MCF 10A (cell line): ENCODE data around the gene LCOR. TPM values are rescaled to one million over a fixed set of nuclear protein-coding genes. Genes with fewer than 3 reads are reported as not detected.
"Not testable (repeated sequence)": the region's sequence is repeated elsewhere in the genome, so short reads cannot be mapped to it uniquely, and the experiment has no call there.

Experiments used
- BruUV-seq: library from RNA; stranded (reverse); fragments of 400-500 nt; replicated peaks from 2 replicates; lab custom pipeline; 2021; lab: Mats Ljungman, UMichigan
- CTCF ChIA-PET: fragments of 300-600 bp; sonication (Branson Sonifier 250); formaldehyde crosslinking; extraction: SDS; loops from one replicate; lab custom pipeline; 2021; ENCODE audit warnings: antibody characterized with exemption, inconsistent platforms; lab: Yijun Ruan, JAX
- POLR2A ChIA-PET: fragments of 300-600, 350-650 bp; sonication (Branson Sonifier 250); formaldehyde crosslinking; extraction: SDS; loops from one replicate; lab custom pipeline; 2020; ENCODE audit warnings: antibody characterized with exemption, inconsistent platforms; lab: Yijun Ruan, JAX
- DNase-seq: peaks from one replicate; pipeline ENCODE4 v3.0.0-alpha.2; 2018; ENCODE audit not compliant: unreplicated experiment
- H3K27ac Mint-ChIP-seq: one replicate; pipeline ENCODE4 v1.8.0; 2022; ENCODE audit warnings: mild to moderate bottlenecking, low read depth, mixed read lengths; ENCODE audit not compliant: unreplicated experiment
- H3K27me3 Mint-ChIP-seq: one replicate; pipeline ENCODE4 v1.8.0; 2022; ENCODE audit warnings: mixed read lengths; ENCODE audit not compliant: insufficient read depth, unreplicated experiment
- H3K36me3 Mint-ChIP-seq: one replicate; pipeline ENCODE4 v1.8.0; 2022; ENCODE audit warnings: mild to moderate bottlenecking, moderate library complexity, mixed read lengths; ENCODE audit not compliant: insufficient read depth, unreplicated experiment
- H3K4me1 Mint-ChIP-seq: one replicate; pipeline ENCODE4 v1.8.0; 2022; ENCODE audit warnings: mixed read lengths; ENCODE audit not compliant: insufficient read depth, unreplicated experiment
- H3K4me3 Mint-ChIP-seq: one replicate; pipeline ENCODE4 v1.8.0; 2022; ENCODE audit warnings: mild to moderate bottlenecking, moderate library complexity, mixed read lengths; ENCODE audit not compliant: unreplicated experiment
- H3K9me3 Mint-ChIP-seq: one replicate; pipeline ENCODE4 v1.8.0; 2022; ENCODE audit warnings: mixed read lengths; ENCODE audit not compliant: unreplicated experiment
- CTCF ChIP-seq: fragments of 200-600 bp; IDR thresholded peaks from one replicate; pipeline ENCODE4 v1.8.0; 2022; ENCODE audit warnings: antibody characterized with exemption, mild to moderate bottlenecking; ENCODE audit not compliant: unreplicated experiment
- intact Hi-C: fragments of 100-400 bp; cut with micrococcal nuclease; formaldehyde crosslinking; loops from 2 replicates; pipeline ENCODE4 v1.14.1; 2022
- total RNA-seq: library from RNA; stranded (reverse); gene quantifications from 2 replicates; pipeline ENCODE4 v1.2.3, GENCODE V29; 2022

LCOR gene
- total RNA-seq, 1 experiment from 2014 or later = 40.4 TPM

DNA sequence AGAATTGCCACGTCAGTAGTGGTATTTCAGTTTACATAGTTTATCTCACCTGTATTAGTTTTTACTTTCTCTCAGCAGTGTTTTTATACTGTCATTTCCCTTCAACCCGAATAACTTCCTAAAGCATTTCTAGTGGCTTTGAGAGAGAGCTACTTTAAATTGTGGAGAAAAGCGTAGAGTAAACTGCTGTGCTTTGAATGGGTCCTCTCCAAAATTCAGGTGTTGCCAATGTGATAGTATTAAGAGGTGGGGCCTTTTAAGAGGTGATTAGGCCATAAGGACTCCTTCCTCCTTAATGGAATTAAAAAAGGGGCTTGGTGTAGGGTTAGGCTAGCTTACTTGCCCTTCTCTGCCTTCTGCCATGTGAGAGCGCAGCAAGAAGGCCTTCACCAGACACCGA lies 98.4 kb downstream of the LCOR start:
- no peak for TF ChIP-seq CTCF
- POLR2A ChIA-PET = interaction anchor here (0.7 kb wide), 1 partner anchor 8 kb away, joined by 5 read pairs; no protein-coding TSS in a partner anchor
- Mint-ChIP-seq H3K4me1 (no peaks in the 10 kb centered on the region), H3K27me3 (no peaks in the 10 kb centered on the region), H3K36me3 (peaks cover 5% of the 10 kb centered on the region), H3K4me3 (no peak overlapping the region), H3K27ac (no peak overlapping the region), H3K9me3 (no peaks in the 10 kb centered on the region)
- no peak for DNase-seq
- intact Hi-C loops = no loop called here
- no TSS peak for BruUV-seq
- CTCF ChIA-PET = interaction anchor here (0.6 to 1.5 kb wide), 3 partner anchors 19 to 106 kb away, joined by 4 read pairs; no protein-coding TSS in a partner anchor

GRCh38 chr10:96935148-96935547 lies 103.0 kb downstream of the LCOR start:
- H3K4me3 Mint-ChIP-seq = no peak overlapping the region
- peaks cover 14% of the 10 kb centered on the region for H3K36me3 Mint-ChIP-seq
- H3K27ac Mint-ChIP-seq = no peak overlapping the region
- no peaks in the 10 kb centered on the region for H3K27me3 Mint-ChIP-seq
- POLR2A ChIA-PET = interaction anchor here (0.6 kb wide), 1 partner anchor 397 kb away, joined by 4 read pairs; no protein-coding TSS in a partner anchor
- no peak for DNase-seq
- no peaks in the 10 kb centered on the region for H3K9me3 Mint-ChIP-seq
- peaks cover 5% of the 10 kb centered on the region for H3K4me1 Mint-ChIP-seq
- no TSS peak for BruUV-seq
- intact Hi-C loops = no loop called here
- no peak for TF ChIP-seq CTCF
- CTCF ChIA-PET = interaction anchor here (0.6 to 1.0 kb wide), 2 partner anchors 25 to 102 kb away, joined by 3 to 4 read pairs; no protein-coding TSS in a partner anchor

- ChIA-PET POLR2A (no interaction called here), CTCF (no interaction called here)
- H3K36me3 Mint-ChIP-seq = peaks cover 14% of the 10 kb centered on the region
- peak overlapping the region; percentile 66 for H3K27ac Mint-ChIP-seq
- no peaks in the 10 kb centered on the region for H3K27me3 Mint-ChIP-seq
- TF ChIP-seq CTCF = no peak
- BruUV-seq = no TSS peak
- H3K4me1 Mint-ChIP-seq = peaks cover 5% of the 10 kb centered on the region
- H3K4me3 Mint-ChIP-seq = no peak overlapping the region
- intact Hi-C loops = no loop called here
- no peak for DNase-seq
- H3K9me3 Mint-ChIP-seq = no peaks in the 10 kb centered on the region
Measured at GRCh38 chr10:96935810-96936209, 103.7 kb downstream of the LCOR start.

DNA sequence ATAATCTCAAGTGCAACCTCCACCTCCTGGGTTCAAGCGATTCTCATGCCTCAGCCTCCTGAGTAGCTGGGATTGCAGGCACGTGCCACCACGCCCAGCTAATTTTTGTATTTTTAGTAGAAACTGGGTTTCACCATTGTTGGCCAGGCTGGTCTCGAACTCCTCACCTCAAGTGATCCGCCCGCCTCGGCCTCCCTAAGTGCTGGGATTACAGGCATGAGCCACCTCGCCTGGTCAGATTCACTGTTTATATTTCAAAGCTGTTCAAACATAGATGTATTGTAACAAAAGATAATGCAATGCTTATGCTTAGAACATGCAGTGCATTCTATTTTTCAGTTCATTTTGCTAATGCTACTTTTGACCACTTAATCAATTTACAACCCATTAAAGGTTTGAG lies 111.1 kb downstream of the LCOR start:
- H3K27me3 Mint-ChIP-seq, BruUV-seq, H3K4me1 Mint-ChIP-seq, H3K27ac Mint-ChIP-seq, H3K9me3 Mint-ChIP-seq, intact Hi-C loops, DNase-seq, H3K4me3 Mint-ChIP-seq, H3K36me3 Mint-ChIP-seq: not testable (repeated sequence)
- CTCF ChIA-PET = interaction anchor here (0.6 kb wide), 1 partner anchor 291 kb away, joined by 3 read pairs; no protein-coding TSS in a partner anchor
- POLR2A ChIA-PET = interaction anchor here (1.1 kb wide), 1 partner anchor 15 kb away, joined by 3 read pairs; no protein-coding TSS in a partner anchor

GRCh38 chr10:96947036-96947435 lies 114.9 kb downstream of the LCOR start:
- Mint-ChIP-seq H3K36me3 (peaks cover 2% of the 10 kb centered on the region), H3K4me1 (no peaks in the 10 kb centered on the region), H3K4me3 (no peak overlapping the region), H3K9me3 (no peaks in the 10 kb centered on the region), H3K27ac (no peak overlapping the region), H3K27me3 (no peaks in the 10 kb centered on the region)
- intact Hi-C loops = no loop called here
- BruUV-seq = no TSS peak
- no peak for DNase-seq
- TF ChIP-seq CTCF = no peak
- ChIA-PET POLR2A (no interaction called here), CTCF (no interaction called here)
